ENCODE data around the gene ITGAL.

Gene ITGAL

DNA sequence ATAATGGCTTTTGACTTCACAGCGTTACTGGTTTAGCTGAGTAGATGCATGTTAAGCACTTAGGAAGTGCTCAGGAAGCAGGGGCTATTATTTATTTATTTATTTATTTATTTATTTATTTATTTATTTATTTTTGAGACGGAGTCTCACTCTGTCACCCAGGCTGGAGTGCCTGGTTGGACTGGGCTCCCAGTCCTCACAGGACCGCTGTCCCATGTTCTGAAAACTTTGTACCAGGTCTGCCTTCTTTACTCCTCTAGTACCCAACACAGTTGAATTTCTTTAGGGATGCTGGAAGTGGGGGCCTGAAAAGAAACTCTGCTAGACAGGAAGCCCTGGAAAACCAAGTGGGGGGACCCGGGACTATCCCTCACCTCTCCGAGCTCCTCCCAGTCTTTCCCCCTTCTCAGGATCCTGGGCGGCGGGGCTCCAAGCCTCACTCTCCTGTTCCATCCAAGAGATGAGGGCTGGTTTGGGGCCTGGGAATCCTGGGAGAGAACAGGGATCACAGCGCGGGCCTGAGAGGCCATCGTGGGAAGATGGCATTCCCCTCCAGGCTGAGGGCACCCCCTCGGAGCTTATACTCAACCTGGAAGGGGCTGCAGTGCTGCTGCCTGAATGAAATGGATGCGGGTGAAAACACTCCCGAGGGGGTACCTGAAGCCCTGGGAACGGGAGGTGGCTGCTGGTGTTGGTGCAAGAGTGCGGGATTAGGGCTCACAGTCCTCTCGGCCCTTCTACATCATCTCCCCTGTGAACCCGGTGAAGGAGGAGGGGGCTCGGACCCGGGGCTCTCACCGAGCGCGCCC is 98.3 kb downstream of the ITGAL start:
- TF ChIP-seq, protein P1, sequence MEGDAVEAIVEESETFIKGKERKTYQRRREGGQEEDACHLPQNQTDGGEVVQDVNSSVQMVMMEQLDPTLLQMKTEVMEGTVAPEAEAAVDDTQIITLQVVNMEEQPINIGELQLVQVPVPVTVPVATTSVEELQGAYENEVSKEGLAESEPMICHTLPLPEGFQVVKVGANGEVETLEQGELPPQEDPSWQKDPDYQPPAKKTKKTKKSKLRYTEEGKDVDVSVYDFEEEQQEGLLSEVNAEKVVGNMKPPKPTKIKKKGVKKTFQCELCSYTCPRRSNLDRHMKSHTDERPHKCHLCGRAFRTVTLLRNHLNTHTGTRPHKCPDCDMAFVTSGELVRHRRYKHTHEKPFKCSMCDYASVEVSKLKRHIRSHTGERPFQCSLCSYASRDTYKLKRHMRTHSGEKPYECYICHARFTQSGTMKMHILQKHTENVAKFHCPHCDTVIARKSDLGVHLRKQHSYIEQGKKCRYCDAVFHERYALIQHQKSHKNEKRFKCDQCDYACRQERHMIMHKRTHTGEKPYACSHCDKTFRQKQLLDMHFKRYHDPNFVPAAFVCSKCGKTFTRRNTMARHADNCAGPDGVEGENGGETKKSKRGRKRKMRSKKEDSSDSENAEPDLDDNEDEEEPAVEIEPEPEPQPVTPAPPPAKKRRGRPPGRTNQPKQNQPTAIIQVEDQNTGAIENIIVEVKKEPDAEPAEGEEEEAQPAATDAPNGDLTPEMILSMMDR (conservative IDR thresholded peaks at IDR 0.05) = no peak
- no peak for TF ChIP-seq ZFX (IDR thresholded peaks at IDR 0.05)
- H3K27ac ChIP-seq = peak overlapping the region; percentile 82

DNA sequence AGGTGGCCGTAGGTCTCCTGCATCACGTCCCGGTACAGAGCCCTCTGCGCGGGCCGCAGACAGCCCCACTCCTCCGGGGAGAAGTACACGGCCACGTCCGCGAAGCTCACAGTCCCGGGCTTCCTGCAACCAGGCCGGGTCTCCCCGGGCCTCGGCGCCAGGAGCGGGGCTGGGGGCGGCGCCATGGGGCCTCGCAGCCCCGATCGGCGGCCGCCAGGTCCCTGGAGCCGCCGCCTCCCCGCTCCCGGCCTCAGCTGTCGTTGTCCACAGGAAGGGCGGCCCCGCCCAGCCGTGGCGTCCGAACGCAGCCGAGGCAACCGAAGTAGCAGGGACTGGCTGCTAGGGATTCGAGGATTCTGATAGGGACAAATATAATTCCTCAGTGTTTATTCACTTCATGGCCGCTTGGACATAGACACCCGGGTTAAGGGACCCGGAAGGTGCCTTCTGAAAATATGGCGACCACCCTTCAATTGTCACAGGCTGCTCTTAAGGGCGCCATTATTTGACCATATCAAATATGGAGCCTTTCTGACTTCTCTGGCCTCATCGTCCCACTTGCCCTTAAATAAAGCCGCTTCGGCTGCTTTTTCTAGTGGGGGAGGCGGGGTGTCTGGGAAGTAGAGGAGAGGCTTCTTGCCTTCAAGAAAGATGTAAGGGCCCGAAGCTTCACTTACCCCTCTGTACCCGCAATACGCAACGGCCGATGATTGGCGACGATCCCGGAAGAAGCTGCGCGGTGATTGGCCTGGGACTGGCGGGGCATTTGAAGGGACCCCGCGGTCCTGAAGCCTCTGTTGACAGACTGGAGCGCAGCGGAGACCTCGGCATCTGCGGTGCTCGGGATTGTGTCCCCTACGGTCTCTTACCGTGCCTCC is 99.1 kb downstream of the ITGAL start, which contains the start of gene ZNF688:
TSS of gene ZNF688 (minus strand) at position 270 of the 878 bp plus-strand sequence. CDS start at position 185, 85 bp downstream.
- TF ChIP-seq, protein P1 (conservative IDR thresholded peaks at IDR 0.05) = no peak
- TF ChIP-seq ZFX (IDR thresholded peaks at IDR 0.05) = peak; percentile 73; the same call in 1 of the 2 replicates
- H3K27ac ChIP-seq = peak within 1 kb of the TSS; percentile 82
